GM12878 (cell line): Measurements from ENCODE around the gene FAM24B. TPM values are rescaled to one million over a fixed set of nuclear protein-coding genes. Genes with fewer than 3 reads are reported as not detected.

ENCODE experiments used
- ATAC-seq: fragments of 200-7000 bp; cut with Tn5 transposase; 3 replicates; pipeline ENCODE4 v1.9.1; 2020; ENCODE audit warnings: mild to moderate bottlenecking, moderate library complexity
- BruUV-seq: library from RNA; stranded (reverse); fragments of 400-500 nt; replicated peaks from 2 replicates; lab custom pipeline; 2021; lab: Mats Ljungman, UMichigan
- CTCF ChIA-PET: fragments of 300-600 bp; sonication (Branson Sonifier 250); formaldehyde crosslinking; extraction: SDS; loops from one replicate; lab custom pipeline; 2021; ENCODE audit warnings: inconsistent platforms; lab: Yijun Ruan, JAX
- POLR2A ChIA-PET: fragments of 350-600 bp; formaldehyde crosslinking; extraction: SDS; loops from one replicate; lab custom pipeline; 2021; ENCODE audit warnings: inconsistent platforms; lab: Charles Lee
- RAD21 ChIA-PET: fragments of 300-600 bp; sonication (Branson Sonifier 250); formaldehyde crosslinking; loops from one replicate; lab custom pipeline; 2023; ENCODE audit warnings: antibody characterized with exemption; ENCODE audit not compliant: unreplicated experiment; lab: Charles Lee
- SMC1A ChIA-PET: fragments of 300-600 bp; sonication (Branson Sonifier 250); formaldehyde crosslinking; loops from one replicate; lab custom pipeline; 2023; ENCODE audit not compliant: unreplicated experiment, uncharacterized antibody; lab: Charles Lee
- DNase-seq: peaks from one replicate; pipeline ENCODE4 v3.0.0-alpha.2; 2011; ENCODE audit warnings: low read depth, low spot score
- FAIRE-seq: peaks from 3 replicates; lab custom pipeline; 2011; peaks lifted over from hg19 to GRCh38; lab: Jason Lieb, UNC
- H2AFZ ChIP-seq: 2 replicates; pipeline ENCODE4 v1.6.0; 2011; ENCODE audit warnings: low read depth, low read length, control low read depth; ENCODE audit not compliant: control insufficient read depth
- H3K27ac ChIP-seq: 2 replicates; pipeline ENCODE4 v1.5.1; 2011; ENCODE audit warnings: control low read depth; ENCODE audit not compliant: control insufficient read depth, insufficient read depth
- H3K27me3 ChIP-seq, 2 experiments: replicated peaks in 1 of 2; 2 replicates each; pipeline versions ENCODE4 v1.6.0 to v1.6.1; 2011; ENCODE audit warnings: low read length in 1 of 2; ENCODE audit not compliant: control insufficient read depth in 2 of 2, insufficient read depth in 2 of 2
- H3K36me3 ChIP-seq, 2 experiments: 2 replicates each; pipeline ENCODE4 v1.5.1; 2011; ENCODE audit warnings: low read length in 1 of 2; ENCODE audit not compliant: control insufficient read depth in 2 of 2, insufficient read depth in 2 of 2
- H3K4me1 ChIP-seq: 2 replicates; pipeline ENCODE4 v1.6.1; 2011; ENCODE audit warnings: mild to moderate bottlenecking, low read length, moderate library complexity, mixed read lengths; ENCODE audit not compliant: control insufficient read depth, insufficient read depth
- H3K4me2 ChIP-seq: 2 replicates; pipeline ENCODE4 v1.6.0; 2011; ENCODE audit warnings: control low read depth; ENCODE audit not compliant: control insufficient read depth, insufficient read depth
- H3K4me3 ChIP-seq: fragments of 200-600 bp; sonication (generic); 2 replicates; pipeline ENCODE4 v1.5.1; 2016
- H3K79me2 ChIP-seq: 2 replicates; pipeline ENCODE4 v1.6.0; 2011; ENCODE audit warnings: low read length; ENCODE audit not compliant: control insufficient read depth, insufficient read depth
- H3K9ac ChIP-seq: 2 replicates; pipeline ENCODE4 v1.8.0; 2011; ENCODE audit warnings: low read length, control low read depth, mixed read lengths; ENCODE audit not compliant: control insufficient read depth, insufficient read depth
- H3K9me3 ChIP-seq: replicated peaks from 3 replicates; pipeline ENCODE4 v1.5.1; 2011; ENCODE audit warnings: mild to moderate bottlenecking, low read length; ENCODE audit not compliant: control insufficient read depth, insufficient read depth
- H4K20me1 ChIP-seq: 2 replicates; pipeline ENCODE4 v1.6.0; 2011; ENCODE audit not compliant: control insufficient read depth, insufficient read depth
- BMI1 ChIP-seq: fragments of 450-650 bp; IDR thresholded peaks from 2 replicates; pipeline ENCODE4 v1.6.1; 2016; ENCODE audit warnings: mild to moderate bottlenecking, moderate library complexity, borderline replicate concordance
- FOXK2 ChIP-seq: fragments of 450-650 bp; IDR thresholded peaks from 2 replicates; pipeline ENCODE4 v1.6.1; 2017; ENCODE audit warnings: mild to moderate bottlenecking, moderate library complexity
- GABPA ChIP-seq: IDR thresholded peaks from 2 replicates; pipeline ENCODE4 v1.6.1; 2014; ENCODE audit warnings: antibody characterized with exemption, low read depth, mild to moderate bottlenecking, inconsistent platforms
- HDGF ChIP-seq: fragments of 450-650 bp; IDR thresholded peaks from 2 replicates; pipeline ENCODE4 v1.6.1; 2016; ENCODE audit warnings: antibody characterized with exemption
- IKZF2 ChIP-seq, 2 experiments: fragments of 450-650 bp; IDR thresholded peaks; 2 replicates each; pipeline ENCODE4 v1.6.1; 2017; ENCODE audit warnings: mild to moderate bottlenecking in 2 of 2, moderate library complexity in 2 of 2
- JUND ChIP-seq: IDR thresholded peaks from 2 replicates; pipeline ENCODE4 v1.6.1; 2012; ENCODE audit warnings: low read depth, mild to moderate bottlenecking, low read length, improper control_type of control experiment, moderate library complexity
- NFXL1 ChIP-seq: fragments of 450-650 bp; IDR thresholded peaks from 2 replicates; pipeline ENCODE4 v1.6.1; 2017; ENCODE audit warnings: antibody characterized with exemption, mild to moderate bottlenecking, borderline replicate concordance
- NFYB ChIP-seq: IDR thresholded peaks from 2 replicates; pipeline ENCODE4 v1.6.1; 2011; ENCODE audit warnings: low read depth, mild to moderate bottlenecking, low read length, improper control_type of control experiment, moderate library complexity; ENCODE audit not compliant: insufficient read depth
- NKRF ChIP-seq: fragments of 450-650 bp; conservative IDR thresholded peaks from 2 replicates; pipeline ENCODE4 v1.6.1; 2017; ENCODE audit warnings: mild to moderate bottlenecking, moderate library complexity
- NR2F1 ChIP-seq: fragments of 450-650 bp; conservative IDR thresholded peaks from 2 replicates; pipeline ENCODE4 v1.6.1; 2017; ENCODE audit warnings: mild to moderate bottlenecking
- PRDM15 ChIP-seq: fragments of 450-650 bp; formaldehyde crosslinking; IDR thresholded peaks from 2 replicates; pipeline ENCODE4 v1.4.0; 2020; ENCODE audit warnings: mild to moderate bottlenecking, moderate library complexity
- RELA ChIP-seq: fragments of 450-650 bp; IDR thresholded peaks from 2 replicates; pipeline ENCODE4 v1.8.0; 2014; ENCODE audit warnings: borderline replicate concordance; ENCODE audit not compliant: partially characterized antibody
- RUNX3 ChIP-seq: IDR thresholded peaks from 2 replicates; pipeline ENCODE4 v1.6.1; 2012; ENCODE audit warnings: low read length, inconsistent platforms
- SMAD1 ChIP-seq: fragments of 450-650 bp; IDR thresholded peaks from 2 replicates; pipeline ENCODE4 v1.6.1; 2018; ENCODE audit warnings: mild to moderate bottlenecking, low read depth; ENCODE audit not compliant: partially characterized antibody
- SMAD5 ChIP-seq: IDR thresholded peaks from 2 replicates; pipeline ENCODE4 v1.6.1; 2016; ENCODE audit warnings: antibody characterized with exemption, low read depth
- SPI1 ChIP-seq: IDR thresholded peaks from 2 replicates; pipeline ENCODE4 v1.6.1; 2011; ENCODE audit warnings: low read depth, mild to moderate bottlenecking, low read length, moderate library complexity, borderline replicate concordance; ENCODE audit not compliant: insufficient read depth
- STAT3 ChIP-seq: IDR thresholded peaks from 2 replicates; pipeline ENCODE4 v1.6.1; 2011; ENCODE audit warnings: low read depth, low read length, improper control_type of control experiment
- YBX1 ChIP-seq: fragments of 450-650 bp; IDR thresholded peaks from 2 replicates; pipeline ENCODE4 v1.6.1; 2016; ENCODE audit warnings: antibody characterized with exemption
- WGBS: methylation state at CpG from one replicate; pipeline ENCODE4 v1.1.6; 2016; ENCODE audit warnings: low lambda C conversion rate; ENCODE audit not compliant: insufficient replicate concordance, insufficient coverage; ENCODE audit errors: missing lambda C conversion rate; 5-methylcytosine and 5-hydroxymethylcytosine counted together
- in situ Hi-C: fragments of 300-500 bp; cut with MboI; formaldehyde crosslinking; loops from 9 replicates; pipeline ENCODE4 v1.14.3; 2018; ENCODE audit warnings: mixed read lengths
- intact Hi-C: fragments of 100-400 bp; cut with micrococcal nuclease; formaldehyde crosslinking; loops from one replicate; pipeline ENCODE4 v1.14.2; 2022; ENCODE audit not compliant: unreplicated experiment
- polyA plus RNA-seq, 11 experiments: library from polyadenylated mRNA; depleted of rRNA in 4 of 11; unstranded in 6 of 11; stranded (reverse) in 5 of 11; fragments of >200 nt; fragmentation: Nextera tagmentation in 4 of 11; fragmentation: Illumina TruSeq in 1 of 11; extraction: Ambion mirVana in 4 of 11; extraction: Trizol in 1 of 11; gene quantifications; 1 replicate in 1 of 11; 2 replicates in 10 of 11; pipeline versions ENCODE4 v1.2.1 to v1.2.3, GENCODE V29; 2011 to 2016; ENCODE audit warnings: inconsistent platforms in 2 of 11, missing spikeins in 2 of 11, low read depth in 1 of 11
- total RNA-seq, 4 experiments: library from RNA; depleted of rRNA in 3 of 4; stranded (reverse); fragments of >200 nt in 3 of 4; fragmentation: Illumina TruSeq in 1 of 4; extraction: Trizol in 1 of 4; gene quantifications; 2 replicates each; pipeline versions ENCODE4 v1.2.1 to v1.2.3, GENCODE V29; 2013 to 2021

The FAM24B gene
- total and polyA plus RNA-seq, 10 of the 15 experiments (the other 5 are each of a cell fraction or from before 2014, with no cell fraction given), result 4.8 to 15.3 (median 7.2) TPM

GRCh38 chr10:122853665-122854313 lies 25.6 kb downstream of the FAM24B start:
- CTCF ChIA-PET, result no interaction called here
- 53% methylated on average over 1 of the region's 1 CpG for WGBS
- RAD21 ChIA-PET, result no interaction called here
- FAIRE-seq, result no peak
- TF ChIP-seq RELA (no peak), NFXL1 (no peak), NKRF (no peak), IKZF2 (IDR thresholded peaks at IDR 0.05) (no peak), NFYB (no peak), GABPA (no peak), STAT3 (no peak), RUNX3 (no peak), SMAD5 (no peak), SPI1 (no peak), SMAD1 (no peak), PRDM15 (CRISPR knock-in tag) (no peak), YBX1 (no peak), JUND (no peak), BMI1 (no peak), NR2F1 (no peak), FOXK2 (no peak), HDGF (no peak)
- Histone ChIP-seq H4K20me1 (no peaks in the 10 kb centered on the region; the same call in 1 of the 2 replicates), H3K9me3 (no peaks in the 10 kb centered on the region), H3K4me3 (no peak overlapping the region), H3K36me3 (peaks cover 3 to 11% of the 10 kb centered on the region in 2 experiments; a peak in 3 of 4 replicates), H3K27me3 (no peaks in the 10 kb centered on the region), H3K4me1 (no peaks in the 10 kb centered on the region; the same call in 1 of the 2 replicates), H3K27ac (no peak overlapping the region), H3K79me2 (no peaks in the 10 kb centered on the region), H3K9ac (no peak overlapping the region), H2AFZ (no peak overlapping the region), H3K4me2 (no peak overlapping the region)
- POLR2A ChIA-PET, result no interaction called here
- DNase-seq, result no peak
- ATAC-seq, result no peak
- SMC1A ChIA-PET, result no interaction called here
- in situ Hi-C loops, result no loop called here
- no TSS peak for BruUV-seq
- intact Hi-C loops, result no loop called here
